Measurements from ENCODE around the gene EHMT1.

EHMT1 gene

DNA sequence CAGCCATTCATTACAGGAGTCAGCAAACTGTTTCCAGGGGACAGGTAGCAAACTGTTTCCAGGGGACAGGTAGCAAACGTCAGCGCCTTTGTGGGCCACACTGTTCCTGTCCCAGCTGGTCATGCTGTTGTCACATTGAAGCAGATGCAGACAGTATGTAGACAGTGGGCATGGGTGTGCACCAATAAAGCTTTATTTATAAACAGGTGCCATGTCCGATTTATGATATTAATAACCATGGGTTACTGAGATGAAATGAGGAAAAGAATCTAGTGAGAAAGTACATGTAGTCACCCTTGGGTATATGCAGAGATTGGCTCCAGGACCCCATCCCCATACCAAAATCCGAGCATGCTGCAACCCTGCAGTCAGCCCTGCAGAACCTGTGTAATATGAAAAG is 122.5 kb downstream of the EHMT1 start:
- no peak for DNase-seq (ENCODE audit: low read depth)

DNA sequence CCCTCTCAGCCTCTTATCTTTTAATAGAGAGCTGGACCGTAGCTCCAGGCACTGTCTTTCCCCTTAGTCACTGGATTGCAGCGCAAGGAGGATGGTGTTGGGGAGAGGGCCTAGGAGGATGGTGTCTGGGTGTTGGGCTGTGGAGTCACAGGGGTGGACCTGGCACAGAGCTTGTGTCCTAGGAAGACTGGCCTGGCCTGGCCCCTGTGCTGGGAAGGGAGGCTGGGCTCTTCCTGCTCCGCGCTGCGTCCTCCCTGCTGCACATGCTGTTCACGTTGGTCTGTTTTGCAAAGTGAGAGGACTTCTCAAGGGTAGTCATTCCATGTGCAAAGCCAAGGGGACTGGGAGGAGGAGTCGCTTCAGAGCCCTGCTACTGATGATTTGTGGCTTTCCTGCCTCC is 123.9 kb downstream of the EHMT1 start:
- peak; percentile 9 for DNase-seq (ENCODE audit: low read depth)

DNA sequence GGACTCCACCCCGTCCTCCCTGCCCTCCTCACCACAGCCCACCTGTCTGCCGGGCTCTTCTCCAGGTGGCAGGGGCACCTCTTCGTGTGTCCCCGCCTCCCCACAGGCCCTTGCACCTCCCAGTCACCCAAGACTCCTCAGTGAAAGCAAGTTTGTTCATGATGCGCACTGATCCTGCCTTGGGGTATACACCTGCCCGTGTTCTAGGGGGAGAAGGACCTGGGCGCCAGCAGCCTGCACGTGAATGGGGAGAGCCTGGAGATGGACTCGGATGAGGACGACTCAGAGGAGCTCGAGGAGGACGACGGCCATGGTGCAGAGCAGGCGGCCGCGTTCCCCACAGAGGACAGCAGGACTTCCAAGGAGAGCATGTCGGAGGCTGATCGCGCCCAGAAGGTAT is 124.9 kb downstream of the EHMT1 start:
- no peak for DNase-seq (ENCODE audit: low read depth)

DNA sequence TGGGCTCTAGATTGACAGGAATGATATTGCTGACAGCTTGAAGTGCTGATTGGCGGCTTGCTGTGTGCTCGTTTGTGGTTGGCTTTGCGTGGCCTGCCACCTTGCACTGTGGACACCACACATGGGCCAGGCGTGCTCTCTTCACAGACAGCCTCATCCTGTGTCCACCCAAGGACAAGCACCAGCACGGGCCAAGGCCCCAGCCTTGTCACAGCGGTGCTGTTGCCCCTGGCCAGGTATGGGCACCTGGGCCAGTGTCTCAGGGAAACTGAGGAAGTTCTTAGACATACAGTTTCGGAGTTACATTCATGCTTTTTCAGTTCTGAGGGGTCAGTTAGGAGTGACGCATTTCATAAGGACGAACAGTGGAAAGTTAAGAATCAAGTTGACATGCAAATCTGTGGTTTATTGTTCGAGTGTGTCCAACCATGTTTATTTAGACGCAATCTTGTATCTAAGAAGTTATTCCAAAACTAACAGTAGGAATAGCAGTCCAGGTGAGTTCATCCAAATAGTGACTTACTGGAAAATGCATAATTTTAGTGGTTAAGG is 125.9 kb downstream of the EHMT1 start:
- DNase-seq (ENCODE audit: low read depth): no peak

DNA sequence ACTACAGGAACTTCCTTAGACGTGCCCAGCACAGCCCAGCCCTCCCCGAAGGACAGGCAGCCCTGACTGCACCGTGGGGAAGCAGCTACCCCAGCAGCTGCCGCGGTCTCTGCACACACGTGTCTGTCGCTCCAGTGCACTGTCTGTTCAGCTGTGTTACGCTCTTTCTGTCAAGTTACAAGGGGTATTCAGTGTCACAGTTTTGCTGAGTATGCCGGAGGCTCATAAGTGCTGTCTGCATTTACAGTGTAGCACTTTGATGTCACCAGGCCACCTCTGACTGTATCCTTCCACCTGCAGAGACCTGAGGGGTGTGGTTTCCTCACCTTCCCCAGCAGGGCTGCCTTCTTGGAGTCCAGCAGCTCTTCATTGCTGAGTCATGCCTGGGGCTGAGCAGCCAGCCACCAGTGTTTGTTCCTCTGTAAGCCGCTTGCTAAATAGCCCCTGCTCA is 126.8 kb downstream of the EHMT1 start:
- DNase-seq (ENCODE audit: low read depth): peak; percentile 13

DNA sequence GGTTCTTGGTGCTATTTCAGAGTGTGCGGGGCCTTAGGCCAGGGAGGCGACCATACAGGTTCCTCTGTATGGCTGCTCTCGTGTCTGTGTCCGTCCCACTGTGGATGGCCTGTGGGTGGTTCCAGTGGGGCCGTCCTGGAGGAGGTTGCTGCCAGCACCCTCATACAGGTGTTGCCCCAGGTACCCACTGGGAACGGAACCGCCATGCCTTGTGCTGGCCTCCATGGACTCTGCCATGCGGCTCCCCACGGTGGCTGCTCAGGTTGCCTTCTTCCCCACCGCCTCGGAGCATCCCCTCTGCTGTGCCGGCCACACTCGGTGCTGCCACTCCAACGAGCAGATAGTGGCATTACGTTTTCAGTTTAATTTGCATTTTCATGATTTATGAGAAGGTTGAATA is 129.5 kb downstream of the EHMT1 start:
- DNase-seq (ENCODE audit: low read depth): no peak

DNA sequence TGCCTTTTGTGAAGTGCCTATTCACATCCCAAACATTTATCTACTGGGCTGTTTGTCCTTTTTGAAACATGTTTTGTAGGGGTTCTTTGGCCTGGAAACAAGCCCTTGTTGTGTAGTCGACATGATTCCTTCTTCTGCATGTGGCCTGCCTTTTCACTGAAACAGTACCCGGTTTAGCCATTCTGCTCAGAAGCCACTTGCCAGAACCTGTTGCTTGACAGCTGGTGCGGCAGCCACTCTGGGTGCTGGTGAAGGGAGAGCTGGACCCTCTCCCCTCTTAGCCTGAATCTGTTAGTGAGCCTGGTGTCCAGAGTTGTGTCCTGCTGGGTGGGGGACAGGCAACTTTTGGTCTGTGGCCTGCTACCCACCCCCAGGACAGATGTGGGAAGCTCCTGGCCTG is 129.9 kb downstream of the EHMT1 start:
- DNase-seq (ENCODE audit: low read depth): no peak

DNA sequence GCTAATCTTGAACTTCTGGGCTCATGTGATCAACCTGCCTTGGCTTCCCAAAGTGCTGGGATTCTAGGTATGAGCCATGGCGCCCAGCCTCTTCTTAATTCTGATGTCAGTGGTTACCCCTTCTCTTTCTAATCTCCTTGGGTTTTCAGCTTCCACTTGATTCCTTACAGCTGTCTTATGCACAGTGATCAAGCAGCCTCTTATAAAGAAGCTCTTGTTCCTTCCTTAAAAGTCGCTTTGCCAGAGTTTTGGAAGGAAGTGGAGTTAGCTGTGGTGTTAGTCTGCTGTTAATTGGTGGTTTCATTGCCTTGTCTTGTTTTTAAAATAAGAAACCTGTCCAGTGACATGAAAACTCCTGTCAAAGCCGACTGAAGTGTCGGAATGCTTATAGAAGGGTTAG is 130.7 kb downstream of the EHMT1 start:
- DNase-seq (ENCODE audit: low read depth): no peak

DNA sequence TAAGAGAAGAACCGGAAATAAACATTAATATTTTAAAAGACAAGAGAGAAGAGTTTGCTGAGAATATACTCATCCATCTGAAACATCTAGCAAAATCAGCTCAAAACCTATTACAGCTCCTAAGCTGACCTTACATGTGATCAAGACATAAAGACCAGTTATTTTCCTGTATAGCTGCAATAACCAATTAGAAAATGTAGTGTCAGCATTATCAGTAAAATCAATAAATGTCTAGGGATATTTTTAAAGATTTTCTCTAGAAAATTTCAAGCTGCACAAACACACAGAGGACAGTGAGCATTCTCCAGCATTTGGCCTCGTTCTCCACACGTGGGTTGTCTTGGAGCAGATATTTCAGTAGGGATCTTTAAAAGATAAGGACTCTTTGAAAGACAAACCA is 131.2 kb downstream of the EHMT1 start:
- DNase-seq (ENCODE audit: low read depth): no peak

DNA sequence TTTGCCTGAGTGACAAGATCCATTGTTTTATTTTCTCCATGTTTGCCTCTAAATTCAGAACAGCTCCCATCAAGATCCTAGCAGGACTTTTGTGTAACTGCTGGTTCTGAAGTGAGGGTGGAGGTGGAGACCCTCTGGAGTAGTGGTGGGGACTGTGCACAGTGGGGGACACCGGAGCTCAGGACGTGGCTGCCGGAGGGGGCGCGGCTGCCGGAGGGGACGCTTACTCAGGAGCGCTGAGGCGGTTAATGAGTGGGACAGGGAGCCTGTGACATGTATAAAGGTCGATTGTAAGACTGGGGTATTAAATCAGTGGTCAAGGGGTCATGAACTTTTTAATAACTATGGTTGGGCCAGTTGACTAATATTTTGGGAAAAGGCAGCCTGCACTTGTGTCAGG is 131.8 kb downstream of the EHMT1 start:
- DNase-seq (ENCODE audit: low read depth): no peak

DNA sequence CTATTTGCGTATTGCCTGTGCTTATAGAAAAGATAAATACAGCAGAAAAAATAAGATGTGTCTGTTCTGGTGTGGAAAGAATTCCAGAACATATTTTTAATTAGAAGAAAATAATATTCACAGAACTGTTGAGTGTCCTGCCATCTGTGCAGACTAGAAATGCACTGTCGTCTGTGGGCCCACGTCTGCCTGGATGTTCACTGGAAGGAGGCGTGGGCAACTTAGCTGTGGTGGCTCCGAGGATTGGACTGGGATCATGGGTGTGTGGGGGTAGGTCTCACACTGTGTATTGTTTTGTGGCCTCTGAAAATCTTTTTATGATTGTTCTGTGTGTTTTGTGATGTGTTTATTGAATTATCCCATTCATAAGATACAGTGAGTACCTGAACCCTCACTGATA is 132.8 kb downstream of the EHMT1 start:
- DNase-seq (ENCODE audit: low read depth): no peak

DNA sequence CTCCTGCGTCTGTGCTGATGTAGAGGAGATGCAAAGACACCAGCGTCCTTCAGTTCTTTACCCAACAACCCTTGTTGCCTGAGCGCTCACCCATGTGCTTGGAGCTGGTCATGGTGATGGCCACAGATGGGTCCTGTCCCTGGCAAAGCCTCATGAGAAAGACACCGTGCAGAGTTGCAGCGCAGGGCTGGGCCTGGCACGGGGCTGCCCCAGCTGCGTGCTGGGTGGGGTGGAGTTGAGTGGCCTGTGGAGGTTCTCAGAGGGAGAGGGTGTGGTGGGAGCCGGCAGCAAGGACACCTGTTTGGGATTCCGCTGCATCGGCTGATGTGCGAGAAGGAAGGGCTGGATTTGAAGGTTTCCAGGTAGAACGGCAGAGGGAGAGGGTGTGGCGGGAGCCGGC is 133.6 kb downstream of the EHMT1 start:
- DNase-seq (ENCODE audit: low read depth): no peak

DNA sequence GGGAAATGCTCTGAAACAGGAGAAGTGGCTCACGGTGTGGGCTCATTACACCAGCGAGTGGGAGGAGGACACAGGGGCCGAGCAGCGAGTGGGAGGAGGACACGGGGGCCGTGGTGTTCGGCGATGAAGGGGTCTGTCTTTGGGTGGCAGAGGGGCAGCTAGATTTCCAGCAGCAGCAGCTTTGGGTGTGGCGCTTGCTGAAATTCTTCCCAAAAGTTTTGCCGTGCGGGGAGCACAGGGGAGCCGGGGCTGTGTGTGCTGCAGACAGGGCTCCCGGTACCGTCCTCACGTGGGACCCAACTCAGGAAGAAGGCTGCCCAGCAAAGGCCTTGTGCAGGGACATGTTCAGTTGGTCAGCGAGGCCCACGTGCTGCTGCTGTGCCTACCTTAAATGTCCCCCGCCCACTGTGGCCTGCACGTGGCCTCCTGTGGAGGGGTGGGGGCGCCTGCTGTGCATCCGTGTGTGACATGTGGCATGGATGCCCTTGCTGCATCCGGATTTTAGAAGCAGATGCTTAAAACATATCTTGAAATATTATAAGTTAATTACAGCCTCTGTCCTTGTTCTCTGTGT is 134.5 kb downstream of the EHMT1 start:
- no peak for DNase-seq (ENCODE audit: low read depth)

DNA sequence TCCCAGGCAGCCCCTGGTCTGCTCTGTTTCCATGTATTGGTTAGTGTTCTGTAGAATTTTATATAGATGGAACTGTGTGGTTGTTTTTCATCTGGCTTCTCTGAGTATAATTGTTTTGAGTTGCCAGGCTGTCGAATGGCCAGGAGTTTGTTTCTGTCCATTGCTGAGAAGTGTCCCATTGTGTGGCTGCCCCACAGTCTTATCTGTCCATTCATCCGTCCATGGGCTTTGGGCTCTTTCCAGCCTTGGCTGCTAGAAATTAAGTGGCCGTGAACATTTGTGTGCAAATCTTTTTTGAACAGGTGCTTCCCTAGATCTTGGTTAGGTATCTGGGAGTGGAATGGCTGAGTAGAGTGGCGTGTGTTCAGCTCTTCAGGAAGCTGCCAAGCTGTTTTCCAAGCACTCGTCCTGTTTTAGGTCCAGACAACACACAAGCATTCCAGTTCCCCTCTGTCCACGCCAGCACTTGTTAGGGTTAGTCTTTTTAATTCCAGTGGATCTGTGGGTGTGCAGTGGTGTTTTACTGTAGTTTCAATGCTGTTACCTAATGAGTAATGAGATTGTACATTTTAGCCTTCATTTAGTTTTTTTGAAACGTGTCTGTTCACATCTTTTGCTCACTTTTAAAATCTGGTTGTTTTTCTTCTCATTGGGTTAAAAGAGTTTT is 136.6 kb downstream of the EHMT1 start:
- no peak for DNase-seq (ENCODE audit: low read depth)

DNA sequence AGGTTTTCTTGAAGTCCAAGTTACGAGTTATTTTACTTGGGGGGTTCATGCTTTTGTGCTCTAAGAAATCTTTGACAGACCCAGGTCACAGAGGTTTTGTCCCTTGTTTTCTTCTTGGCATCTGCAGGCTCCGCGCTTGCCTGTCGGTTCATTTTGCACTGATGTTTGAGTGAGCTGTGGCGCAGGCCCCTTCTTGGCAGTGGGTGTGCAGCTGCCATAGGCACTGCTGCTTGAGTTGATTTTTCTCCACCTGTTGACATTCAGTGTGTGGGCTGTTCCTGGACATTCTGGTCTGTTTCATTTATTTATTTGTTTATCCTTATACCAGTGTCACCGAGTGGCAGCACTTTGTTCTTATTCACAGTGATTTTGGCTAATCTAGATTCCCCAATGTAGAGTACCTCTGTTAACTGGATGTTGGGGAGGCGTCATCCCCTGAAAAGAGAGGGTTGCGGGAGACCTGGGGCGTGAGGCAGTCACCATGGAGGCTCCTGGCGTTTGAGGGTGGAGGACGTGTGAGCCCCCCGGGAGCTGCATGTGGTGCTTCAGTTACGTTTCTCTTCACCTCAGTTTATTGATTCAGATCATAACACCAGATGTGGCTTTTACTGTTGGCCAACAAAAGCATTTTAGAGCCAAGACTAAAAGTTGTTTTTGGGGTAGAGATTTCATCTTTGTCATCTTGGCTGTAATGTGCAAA is 137.4 kb downstream of the EHMT1 start:
- DNase-seq (ENCODE audit: low read depth): no peak

DNA sequence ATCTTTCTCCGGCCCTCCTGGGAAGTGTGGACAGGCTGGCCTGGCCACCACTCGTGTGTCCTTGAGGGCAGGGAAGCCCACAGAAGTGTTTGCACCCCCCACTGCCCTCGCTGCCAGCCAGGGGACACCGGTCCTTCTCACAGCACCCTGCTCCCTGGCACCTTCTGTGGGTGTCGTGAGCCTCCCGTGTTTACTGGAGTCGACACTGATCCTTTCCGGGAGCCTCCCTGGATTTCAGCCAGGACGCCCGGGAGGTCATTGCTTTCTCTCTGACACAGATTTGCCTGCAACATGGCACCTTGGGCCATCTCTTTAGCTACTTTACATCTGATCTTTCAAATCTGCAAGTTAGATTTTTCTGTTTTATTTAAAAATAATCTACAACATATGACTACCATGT is 138.3 kb downstream of the EHMT1 start:
- DNase-seq (ENCODE audit: low read depth): peak; percentile 41

DNA sequence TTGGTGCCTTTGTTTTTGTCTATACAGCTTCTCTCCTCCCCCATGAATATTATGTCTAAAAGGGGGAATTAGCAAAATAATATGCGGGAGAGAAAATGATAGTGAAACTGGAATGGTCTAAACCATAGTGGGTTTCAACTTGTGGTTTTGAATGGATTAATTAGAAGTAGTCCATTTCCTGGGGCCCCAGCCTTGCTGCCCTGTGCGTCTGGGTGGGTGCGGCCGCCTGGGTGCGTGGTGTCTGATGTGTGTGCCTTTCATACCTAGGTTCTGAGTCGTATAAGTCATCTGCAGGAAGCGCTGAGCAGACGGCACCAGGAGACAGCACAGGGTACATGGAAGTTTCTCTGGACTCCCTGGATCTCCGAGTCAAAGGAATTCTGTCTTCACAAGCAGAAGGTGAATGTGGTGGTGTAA is 138.8 kb downstream of the EHMT1 start:
- DNase-seq (ENCODE audit: low read depth): peak; percentile 89

DNA sequence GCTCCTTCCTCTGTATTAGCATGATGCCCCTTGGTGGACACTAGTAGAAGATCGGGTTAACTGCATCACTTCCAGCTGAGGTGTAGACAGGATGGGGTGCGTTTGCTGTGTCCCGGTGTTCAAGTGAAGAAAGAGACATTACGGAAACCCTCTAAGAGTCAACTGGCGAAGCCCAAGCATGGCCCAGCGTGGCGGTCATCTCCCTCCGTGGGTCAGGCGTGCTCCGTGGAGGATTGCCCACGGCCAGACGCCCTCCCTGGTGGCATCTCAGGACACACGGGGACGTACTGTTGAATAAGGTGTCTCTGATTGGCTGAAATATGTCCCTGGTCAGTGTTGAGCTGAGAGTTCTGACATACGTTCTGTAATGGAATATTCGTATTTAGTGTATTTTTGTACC is 139.3 kb downstream of the EHMT1 start:
- no peak for DNase-seq (ENCODE audit: low read depth)

DNA sequence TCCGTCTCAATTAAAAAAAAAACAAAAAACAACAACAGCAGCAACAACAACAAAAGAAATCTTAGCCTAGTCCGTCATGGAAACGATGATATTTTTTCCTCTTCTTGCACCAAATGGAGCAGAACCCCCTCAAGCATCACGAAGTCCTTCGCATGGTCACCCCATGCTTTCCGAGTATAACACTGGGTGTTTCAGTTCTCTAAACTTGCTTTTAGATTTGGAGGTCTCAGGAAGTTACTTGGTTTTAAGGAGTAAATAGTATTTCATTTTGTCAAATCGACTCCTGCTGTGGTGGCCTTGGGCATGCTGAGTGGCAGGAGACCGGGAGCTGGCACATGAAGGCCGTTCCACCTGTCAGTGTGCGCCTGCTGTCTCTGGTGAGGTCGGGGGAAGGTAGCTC is 140.3 kb downstream of the EHMT1 start:
- DNase-seq (ENCODE audit: low read depth): no peak

DNA sequence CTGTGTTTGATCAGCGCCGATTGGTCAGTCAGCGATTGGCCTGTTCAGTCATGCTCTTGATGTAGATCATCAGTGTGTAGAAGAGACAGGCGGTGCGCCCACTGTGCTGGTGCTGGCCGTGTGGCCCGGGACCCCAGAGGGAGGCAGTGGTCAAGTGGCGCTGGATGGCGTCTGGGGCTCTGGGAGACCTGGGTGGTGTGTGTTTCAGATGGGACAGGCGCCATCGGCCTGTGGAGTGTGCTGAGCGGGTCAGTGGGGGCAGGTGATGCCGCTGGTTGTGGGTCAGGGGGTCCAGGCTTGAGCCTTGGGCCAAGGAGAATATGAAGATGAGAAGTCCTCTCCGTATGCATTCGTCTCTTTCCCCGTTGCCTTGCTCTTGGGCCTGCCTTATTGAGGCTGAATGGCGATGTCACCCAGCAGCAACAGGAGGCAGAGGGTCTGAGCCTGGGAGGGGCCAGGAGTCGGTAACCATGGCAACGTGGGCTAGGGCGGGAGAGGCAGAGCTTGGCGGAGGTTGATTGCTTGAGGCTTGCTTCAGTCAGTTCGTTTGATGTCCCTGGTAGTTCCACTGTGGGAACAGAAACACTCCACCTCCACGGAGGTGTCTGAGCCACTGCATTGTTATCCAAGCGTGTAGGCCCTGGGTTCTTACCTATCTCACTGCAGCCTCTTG is 141.0 kb downstream of the EHMT1 start:
- no peak for DNase-seq (ENCODE audit: low read depth)

DNA sequence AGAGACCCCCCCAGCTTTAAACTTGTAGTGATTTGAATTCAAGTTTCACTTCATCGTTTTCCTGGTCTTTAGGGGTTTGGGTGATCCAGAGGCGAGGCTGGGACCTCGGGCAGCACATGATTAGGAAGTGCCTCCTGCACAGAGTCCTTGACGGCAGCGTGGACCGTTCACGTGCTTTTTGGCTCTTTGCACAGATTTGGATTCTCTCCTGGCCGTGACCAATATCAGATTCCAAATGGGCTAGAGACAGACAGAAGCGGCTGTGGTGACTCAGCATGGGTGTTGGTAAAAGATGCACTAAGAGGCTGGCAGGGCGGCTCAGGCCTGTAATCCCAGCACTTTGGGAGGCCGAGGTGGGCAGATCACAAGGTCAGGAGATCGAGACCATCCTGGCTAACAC is 141.6 kb downstream of the EHMT1 start:
- DNase-seq (ENCODE audit: low read depth): peak; percentile 10

DNA sequence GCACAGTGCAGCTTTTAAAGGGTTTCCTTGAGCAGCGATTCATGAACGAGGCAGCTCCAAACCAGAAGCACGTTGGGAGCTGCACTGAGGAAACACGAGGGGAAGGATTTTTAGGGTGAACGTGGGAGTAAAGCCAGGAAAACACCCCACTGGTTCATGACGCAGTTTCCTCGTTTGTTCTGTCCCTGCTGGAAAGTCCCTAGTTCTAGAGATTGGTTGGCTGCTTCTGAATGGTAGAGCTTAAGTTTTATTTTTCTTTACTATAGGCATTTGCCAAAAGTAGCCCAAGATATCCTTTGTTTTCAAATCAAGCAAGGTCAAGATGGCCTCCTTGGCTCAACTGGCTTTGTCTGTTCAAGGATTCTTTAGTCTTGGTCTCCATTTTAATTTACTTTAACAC is 142.2 kb downstream of the EHMT1 start:
- DNase-seq (ENCODE audit: low read depth): no peak

DNA sequence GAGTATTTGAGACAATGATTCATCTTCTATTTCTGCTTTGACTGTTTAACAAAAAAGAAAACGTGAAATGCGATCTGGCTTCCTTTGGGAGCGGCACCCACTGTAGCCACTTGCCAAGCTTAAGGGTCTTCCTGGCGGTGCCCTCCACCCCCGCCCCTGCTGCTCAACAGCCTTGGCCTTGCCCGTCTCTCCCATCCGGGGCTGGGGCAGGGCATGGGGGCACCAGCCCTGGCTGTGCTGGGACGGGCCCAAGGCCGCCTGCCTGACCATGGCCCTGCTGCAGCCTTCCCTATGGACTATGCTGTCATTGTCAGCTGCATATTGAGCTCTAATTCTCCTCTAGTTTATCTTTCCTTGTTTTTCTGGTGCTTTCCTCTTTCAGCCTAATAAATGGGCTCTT is 143.0 kb downstream of the EHMT1 start:
- DNase-seq (ENCODE audit: low read depth): no peak
